HG02852 (cell line): ENCODE data around the gene HMBS.
A peak's percentile ranks its signal among the peaks of the same experiment; 100 is the strongest.
"Not testable (repeated sequence)": the region's sequence is repeated elsewhere in the genome, so short reads cannot be mapped to it uniquely, and the experiment has no call there.

Experiments
- ATAC-seq: cut with Tn5 transposase; IDR thresholded peaks from one replicate; pipeline ENCODE4 v1.9.1; 2021; ENCODE audit warnings: mild to moderate bottlenecking, moderate library complexity; ENCODE audit not compliant: unreplicated experiment

HMBS gene

GRCh38 chr11:119084663-119085436, at the start of gene HMBS:
Gene HMBS (plus strand): TSS chr11:119084881. CDS start chr11:119085034, 153 bp downstream.
- peak; percentile 91 for ATAC-seq

- ATAC-seq = no peak
Observed at GRCh38 chr11:119038884-119039283, 45.8 kb upstream of the HMBS start.

DNA sequence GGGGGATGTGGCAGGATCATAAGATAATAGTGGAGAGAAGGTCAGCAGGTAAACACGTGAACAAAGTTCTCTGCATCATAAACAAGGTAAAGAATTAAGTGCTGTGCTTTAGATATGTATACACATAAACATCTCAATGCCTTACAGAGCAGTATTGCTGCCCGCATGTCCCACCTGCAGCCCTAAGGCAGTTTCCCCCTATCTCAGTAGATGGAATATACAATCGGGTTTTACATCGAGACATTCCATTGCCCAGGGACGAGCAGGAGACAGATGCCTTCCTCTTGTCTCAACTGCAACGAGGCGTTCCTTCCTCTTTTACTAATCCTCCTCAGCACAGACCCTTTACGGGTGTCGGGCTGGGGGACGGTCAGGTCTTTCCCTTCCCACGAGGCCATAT, 45.2 kb upstream of the HMBS start:
- ATAC-seq = not testable (repeated sequence)

- no peak for ATAC-seq
Observed at GRCh38 chr11:119041821-119042514, 42.7 kb upstream of the HMBS start.

DNA sequence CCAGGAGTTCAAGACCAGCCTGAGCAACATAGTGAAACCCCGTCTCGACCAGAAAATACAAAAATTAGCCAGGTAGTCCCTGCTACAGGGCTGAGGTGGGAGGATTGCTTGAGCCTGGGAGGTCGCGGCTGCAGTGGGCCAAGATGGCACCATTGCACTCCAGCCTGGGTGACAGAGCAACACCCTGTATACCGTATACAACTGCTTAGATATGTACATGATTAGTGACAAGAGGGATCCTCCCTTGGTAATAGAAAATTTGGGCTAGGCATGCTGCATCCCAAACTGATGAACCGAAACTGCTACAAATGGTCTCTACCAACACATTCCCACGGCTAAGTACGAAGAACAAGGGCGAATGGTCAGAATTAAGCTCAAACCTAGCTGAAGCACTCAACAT, 41.8 kb upstream of the HMBS start:
- no peak for ATAC-seq

DNA sequence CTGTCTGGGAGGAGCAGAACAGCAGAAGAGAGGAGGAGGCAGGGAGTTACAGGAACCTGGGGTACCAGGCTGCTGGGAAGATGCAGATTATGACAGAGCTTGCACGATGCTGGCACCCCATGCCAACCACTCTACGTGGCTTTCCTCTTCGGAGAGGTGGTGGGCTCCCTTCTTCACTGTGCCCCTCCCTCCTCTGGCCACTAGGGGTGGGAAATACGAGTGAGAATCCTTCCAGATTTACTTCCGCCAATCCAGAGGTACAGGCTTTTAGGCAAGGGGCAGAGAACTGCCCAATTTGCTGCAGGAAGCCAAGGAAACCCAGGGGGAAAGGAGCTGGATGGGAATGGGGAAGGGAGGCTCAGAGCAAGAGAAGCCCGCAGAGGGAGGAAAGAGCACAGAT, 40.0 kb upstream of the HMBS start:
- no peak for ATAC-seq

GRCh38 chr11:119046489-119046888, 38.2 kb upstream of the HMBS start:
- ATAC-seq = no peak

DNA sequence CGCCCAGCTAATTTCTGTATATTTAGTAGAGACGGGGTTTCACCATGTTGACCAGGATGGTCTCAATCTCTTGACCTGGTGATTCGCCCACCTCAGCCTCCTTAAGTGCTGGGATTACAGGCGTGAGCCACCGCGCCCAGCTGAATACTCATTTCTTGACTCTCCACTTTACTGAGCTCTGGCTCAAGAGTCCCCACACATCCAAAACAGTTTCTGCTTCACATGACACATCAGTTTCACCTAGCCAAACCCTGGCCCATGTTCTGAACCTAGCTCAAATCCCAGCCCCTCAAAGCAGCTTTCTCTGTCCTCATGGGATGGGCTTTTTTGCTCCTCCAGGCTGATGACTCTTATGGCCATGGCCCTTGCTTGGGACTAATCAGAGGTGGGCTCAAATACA, 37.5 kb upstream of the HMBS start:
- no peak for ATAC-seq

DNA sequence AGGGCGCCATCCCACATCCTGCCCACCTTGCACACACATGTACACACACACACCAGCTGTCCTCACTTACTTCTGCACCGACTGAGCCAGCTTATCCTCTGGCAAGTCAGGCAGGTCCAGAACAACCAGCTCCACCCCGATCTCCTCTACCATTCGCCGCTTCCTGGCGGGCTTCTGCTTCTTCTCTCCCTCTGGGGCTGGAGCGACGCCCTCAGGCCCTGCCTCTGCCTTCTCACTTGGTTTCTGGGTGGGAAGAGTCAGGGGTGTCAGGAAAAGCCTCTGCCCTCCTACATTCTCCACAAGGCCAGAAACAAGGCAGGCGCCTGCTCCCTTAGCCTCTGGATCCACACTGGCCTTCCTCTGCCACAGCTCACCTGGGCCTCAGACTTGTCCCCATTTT, 36.0 kb upstream of the HMBS start:
- no peak for ATAC-seq

- ATAC-seq = no peak
Observed at GRCh38 chr11:119049081-119049480, 35.6 kb upstream of the HMBS start.

- peak; percentile 60 for ATAC-seq
Observed at GRCh38 chr11:119051440-119052162, 33.1 kb upstream of the HMBS start.

DNA sequence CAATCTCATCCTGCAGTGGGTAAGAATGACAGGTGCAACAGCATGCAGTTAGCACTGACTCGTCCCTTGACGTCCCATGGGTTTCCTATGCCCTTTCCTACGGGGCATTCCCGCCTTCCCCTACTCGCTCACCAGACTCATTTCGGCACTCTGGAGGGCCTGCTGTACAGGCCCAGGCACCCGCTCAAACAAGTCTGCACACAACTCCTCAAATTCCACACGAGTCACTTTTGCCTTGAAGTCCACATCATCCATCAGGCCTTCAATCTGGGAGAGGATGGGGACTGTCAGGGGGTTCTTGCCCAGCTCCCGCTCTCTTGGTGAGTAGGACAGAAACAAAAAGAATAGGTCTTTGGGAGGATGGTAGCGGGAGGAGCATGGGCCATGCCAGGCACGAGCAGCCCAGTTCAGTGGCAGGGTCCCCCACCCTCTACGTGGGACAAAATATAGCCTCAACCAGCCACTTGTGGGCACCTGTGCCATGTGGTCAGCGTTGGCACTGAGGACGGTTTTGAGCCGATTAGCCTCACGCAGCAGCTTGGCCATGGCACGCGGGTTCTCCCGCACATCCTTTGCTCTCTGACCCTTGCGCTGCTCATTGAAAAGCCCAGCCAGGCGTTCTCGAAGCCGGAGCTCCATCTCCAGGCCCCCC, 32.4 kb upstream of the HMBS start:
- no peak for ATAC-seq

DNA sequence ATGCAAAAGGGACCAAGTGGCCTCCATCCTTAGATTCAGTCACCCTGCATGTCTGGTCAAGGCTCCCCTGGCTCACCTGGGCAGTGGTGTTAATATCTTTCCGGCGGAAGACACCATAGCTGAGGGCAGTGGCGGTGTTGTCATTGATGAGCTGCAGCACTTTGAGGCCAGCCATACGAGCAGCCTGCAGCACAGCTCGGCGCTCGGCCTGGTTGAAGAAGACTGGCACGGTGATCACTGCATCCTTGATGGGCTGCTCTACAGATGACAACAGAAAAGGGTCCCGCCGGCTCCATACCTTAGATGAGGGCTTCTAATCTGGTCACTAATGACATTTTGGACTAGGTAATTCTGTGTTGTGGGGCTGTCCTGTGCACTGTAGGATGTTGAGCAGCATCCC, 30.3 kb upstream of the HMBS start:
- no peak for ATAC-seq

GRCh38 chr11:119055901-119056300, 28.8 kb upstream of the HMBS start:
- ATAC-seq = no peak

- ATAC-seq = peak; percentile 12
Observed at GRCh38 chr11:119056421-119056999, 28.2 kb upstream of the HMBS start.

- peak; percentile 93 for ATAC-seq
Observed at GRCh38 chr11:119057000-119057769, 27.5 kb upstream of the HMBS start, which contains the start of gene HYOU1. Gene HYOU1 (minus strand): TSS chr11:119057205. CDS start chr11:119056160, 1,045 bp downstream.

DNA sequence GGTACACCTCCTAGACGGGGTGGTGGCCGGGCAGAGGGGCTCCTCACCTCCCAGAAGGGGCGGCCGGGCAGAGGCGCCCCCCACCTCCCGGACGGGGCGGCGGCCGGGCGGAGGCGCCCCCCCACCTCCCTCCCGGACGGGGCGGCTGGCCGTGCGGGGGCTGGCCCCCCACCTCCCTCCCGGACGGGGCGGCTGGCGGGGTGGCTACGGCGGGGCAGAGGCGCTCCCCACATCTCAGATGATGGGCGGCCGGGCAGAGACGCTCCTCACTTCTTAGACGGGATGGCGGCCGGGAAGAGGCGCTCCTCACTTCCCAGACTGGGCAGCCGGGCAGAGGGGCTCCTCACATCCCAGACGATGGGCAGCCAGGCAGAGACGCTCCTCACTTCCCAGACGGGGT, 25.6 kb upstream of the HMBS start:
- not testable (repeated sequence) for ATAC-seq

- ATAC-seq = no peak
Observed at GRCh38 chr11:119061256-119061655, 23.4 kb upstream of the HMBS start.

DNA sequence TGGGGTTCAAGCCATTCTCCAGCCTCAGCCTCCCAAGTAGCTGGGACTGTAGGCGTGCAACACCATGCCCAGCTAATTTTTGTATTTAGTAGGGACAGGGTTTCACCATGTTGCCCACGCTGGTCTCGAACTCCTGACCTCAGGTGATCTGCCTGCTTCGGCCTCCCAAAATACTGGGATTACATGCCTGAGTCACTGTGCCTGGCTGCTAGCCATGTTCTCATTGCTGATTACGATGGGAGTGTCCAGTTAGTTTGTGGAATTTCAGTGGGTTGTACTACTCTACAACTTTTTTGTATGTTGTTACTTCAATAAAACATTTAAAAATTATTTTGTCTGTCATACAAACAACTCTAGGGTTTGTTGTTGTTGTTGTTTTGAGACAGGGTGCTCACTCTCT, 21.9 kb upstream of the HMBS start:
- ATAC-seq = no peak

GRCh38 chr11:119065369-119065768, 19.3 kb upstream of the HMBS start:
- no peak for ATAC-seq
